ENCODE results near the gene MYH10.

Gene MYH10

GRCh38 chr17:8649157-8650118 lies 18.9 kb upstream of the MYH10 start:
- no peaks in the 10 kb centered on the region for H3K36me3 ChIP-seq (ENCODE audit: insufficient read depth, low read length)
- WGBS: 96% methylated on average over 17 of the region's 17 CpGs
- H3K27me3 ChIP-seq (ENCODE audit: insufficient read depth, low read length): no peaks in the 10 kb centered on the region
- H3K4me3 ChIP-seq (ENCODE audit: low read length): no peak overlapping the region
- H3K9ac ChIP-seq (ENCODE audit: low read depth, low read length): no peak overlapping the region
- no peaks in the 10 kb centered on the region for H3K9me3 ChIP-seq (ENCODE audit: insufficient read depth, low read depth, low read length)
- H3K4me1 ChIP-seq (ENCODE audit: insufficient read depth, low read length): no peaks in the 10 kb centered on the region
- no peak overlapping the region for H3K27ac ChIP-seq (ENCODE audit: low read depth, low read length)

GRCh38 chr17:8647956-8648355 lies 17.4 kb upstream of the MYH10 start:
- Histone ChIP-seq H3K9ac (ENCODE audit: low read depth, low read length) (no peak overlapping the region), H3K9me3 (ENCODE audit: insufficient read depth, low read depth, low read length) (no peaks in the 10 kb centered on the region), H3K27ac (ENCODE audit: low read depth, low read length) (no peak overlapping the region), H3K27me3 (ENCODE audit: insufficient read depth, low read length) (no peaks in the 10 kb centered on the region), H3K4me1 (ENCODE audit: insufficient read depth, low read length) (peaks cover 7% of the 10 kb centered on the region; the same call in 1 of the 2 replicates), H3K4me3 (ENCODE audit: low read length) (no peak overlapping the region), H3K36me3 (ENCODE audit: insufficient read depth, low read length) (no peaks in the 10 kb centered on the region)
- 98% methylated on average over 7 of the region's 7 CpGs for WGBS

- Histone ChIP-seq H3K9ac (ENCODE audit: low read depth, low read length) (no peak overlapping the region), H3K36me3 (ENCODE audit: insufficient read depth, low read length) (no peaks in the 10 kb centered on the region), H3K9me3 (ENCODE audit: insufficient read depth, low read depth, low read length) (no peaks in the 10 kb centered on the region), H3K27ac (ENCODE audit: low read depth, low read length) (no peak overlapping the region), H3K4me1 (ENCODE audit: insufficient read depth, low read length) (peaks cover 7% of the 10 kb centered on the region; the same call in 1 of the 2 replicates), H3K4me3 (ENCODE audit: low read length) (no peak overlapping the region), H3K27me3 (ENCODE audit: insufficient read depth, low read length) (no peaks in the 10 kb centered on the region)
- WGBS: 90% methylated on average over 7 of the region's 7 CpGs
Measured at GRCh38 chr17:8647202-8647601, 16.7 kb upstream of the MYH10 start.

GRCh38 chr17:8644507-8644902 lies 14.0 kb upstream of the MYH10 start:
- Histone ChIP-seq H3K4me1 (ENCODE audit: insufficient read depth, low read length) (peaks cover 7% of the 10 kb centered on the region; the same call in 1 of the 2 replicates), H3K9me3 (ENCODE audit: insufficient read depth, low read depth, low read length) (no peaks in the 10 kb centered on the region), H3K27me3 (ENCODE audit: insufficient read depth, low read length) (no peaks in the 10 kb centered on the region), H3K36me3 (ENCODE audit: insufficient read depth, low read length) (no peaks in the 10 kb centered on the region), H3K27ac (ENCODE audit: low read depth, low read length) (no peak overlapping the region), H3K9ac (ENCODE audit: low read depth, low read length) (no peak overlapping the region), H3K4me3 (ENCODE audit: low read length) (no peak overlapping the region)
- 98% methylated on average over 3 of the region's 4 CpGs for WGBS

- H3K36me3 ChIP-seq (ENCODE audit: insufficient read depth, low read length): no peaks in the 10 kb centered on the region
- H3K4me1 ChIP-seq (ENCODE audit: insufficient read depth, low read length): peaks cover 7% of the 10 kb centered on the region; the same call in 1 of the 2 replicates
- H3K9ac ChIP-seq (ENCODE audit: low read depth, low read length): no peak overlapping the region
- H3K9me3 ChIP-seq (ENCODE audit: insufficient read depth, low read depth, low read length): no peaks in the 10 kb centered on the region
- H3K27ac ChIP-seq (ENCODE audit: low read depth, low read length): no peak overlapping the region
- 78% methylated on average over 11 of the region's 11 CpGs for WGBS
- H3K27me3 ChIP-seq (ENCODE audit: insufficient read depth, low read length): no peaks in the 10 kb centered on the region
- H3K4me3 ChIP-seq (ENCODE audit: low read length): no peak overlapping the region
Measured at GRCh38 chr17:8643855-8644506, 13.5 kb upstream of the MYH10 start.

GRCh38 chr17:8639709-8640108 lies 9.2 kb upstream of the MYH10 start:
- H3K4me3 ChIP-seq (ENCODE audit: low read length): no peak overlapping the region
- H3K9ac ChIP-seq (ENCODE audit: low read depth, low read length): no peak overlapping the region
- 88% methylated on average over 1 of the region's 1 CpG for WGBS
- H3K27ac ChIP-seq (ENCODE audit: low read depth, low read length): no peak overlapping the region
- peaks cover 7% of the 10 kb centered on the region; the same call in 1 of the 2 replicates for H3K4me1 ChIP-seq (ENCODE audit: insufficient read depth, low read length)
- no peaks in the 10 kb centered on the region for H3K27me3 ChIP-seq (ENCODE audit: insufficient read depth, low read length)
- H3K36me3 ChIP-seq (ENCODE audit: insufficient read depth, low read length): no peaks in the 10 kb centered on the region
- H3K9me3 ChIP-seq (ENCODE audit: insufficient read depth, low read depth, low read length): no peaks in the 10 kb centered on the region

- 33% methylated on average over 3 of the region's 3 CpGs for WGBS
- peaks cover 24% of the 10 kb centered on the region for H3K4me1 ChIP-seq (ENCODE audit: insufficient read depth, low read length)
- H3K27ac ChIP-seq (ENCODE audit: low read depth, low read length): no peak overlapping the region
- H3K27me3 ChIP-seq (ENCODE audit: insufficient read depth, low read length): no peaks in the 10 kb centered on the region
- H3K9me3 ChIP-seq (ENCODE audit: insufficient read depth, low read depth, low read length): no peaks in the 10 kb centered on the region
- peak overlapping the region; percentile 81 for H3K4me3 ChIP-seq (ENCODE audit: low read length)
- H3K36me3 ChIP-seq (ENCODE audit: insufficient read depth, low read length): no peaks in the 10 kb centered on the region
- H3K9ac ChIP-seq (ENCODE audit: low read depth, low read length): no peak overlapping the region
Measured at GRCh38 chr17:8632061-8632460, 1.5 kb upstream of the MYH10 start.

- Histone ChIP-seq H3K27me3 (ENCODE audit: insufficient read depth, low read length) (no peaks in the 10 kb centered on the region), H3K4me1 (ENCODE audit: insufficient read depth, low read length) (peaks cover 24% of the 10 kb centered on the region), H3K4me3 (ENCODE audit: low read length) (peak overlapping the region; percentile 81), H3K36me3 (ENCODE audit: insufficient read depth, low read length) (no peaks in the 10 kb centered on the region), H3K9me3 (ENCODE audit: insufficient read depth, low read depth, low read length) (no peaks in the 10 kb centered on the region), H3K9ac (ENCODE audit: low read depth, low read length) (peak overlapping the region; percentile 88), H3K27ac (ENCODE audit: low read depth, low read length) (peak overlapping the region; percentile 99)
- WGBS: under 1% methylated on average over 10 of the region's 13 CpGs
Measured at GRCh38 chr17:8631554-8631877, 991 bp upstream of the MYH10 start.

GRCh38 chr17:8630802-8631553 lies 453 bp upstream of the MYH10 start:
- no peaks in the 10 kb centered on the region for H3K9me3 ChIP-seq (ENCODE audit: insufficient read depth, low read depth, low read length)
- H3K9ac ChIP-seq (ENCODE audit: low read depth, low read length): peak overlapping the region; percentile 88
- H3K36me3 ChIP-seq (ENCODE audit: insufficient read depth, low read length): no peaks in the 10 kb centered on the region
- WGBS: under 1% methylated on average over 85 of the region's 85 CpGs
- H3K27me3 ChIP-seq (ENCODE audit: insufficient read depth, low read length): no peaks in the 10 kb centered on the region
- peaks cover 24% of the 10 kb centered on the region for H3K4me1 ChIP-seq (ENCODE audit: insufficient read depth, low read length)
- H3K27ac ChIP-seq (ENCODE audit: low read depth, low read length): peak overlapping the region; percentile 99
- peak overlapping the region; percentile 93 for H3K4me3 ChIP-seq (ENCODE audit: low read length)

GRCh38 chr17:8629371-8630226 lies 926 bp downstream of the MYH10 start:
- WGBS: under 1% methylated on average over 76 of the region's 76 CpGs
- Histone ChIP-seq H3K4me3 (ENCODE audit: low read length) (peak overlapping the region; percentile 93), H3K4me1 (ENCODE audit: insufficient read depth, low read length) (peaks cover 24% of the 10 kb centered on the region), H3K27me3 (ENCODE audit: insufficient read depth, low read length) (no peaks in the 10 kb centered on the region), H3K27ac (ENCODE audit: low read depth, low read length) (peak overlapping the region; percentile 91), H3K36me3 (ENCODE audit: insufficient read depth, low read length) (no peaks in the 10 kb centered on the region), H3K9ac (ENCODE audit: low read depth, low read length) (peak overlapping the region; percentile 96), H3K9me3 (ENCODE audit: insufficient read depth, low read depth, low read length) (no peaks in the 10 kb centered on the region)
